Activated naive CD4-positive, alpha-beta T cell treated with anti-CD3 and anti-CD28 coated beads, Interleukin-2, amount 10 ng/mL, durations not matched to agents 7 days and 5 days (primary cell): ENCODE results near the gene LRRC9.
"Not testable (repeated sequence)": the region's sequence is repeated elsewhere in the genome, so short reads cannot be mapped to it uniquely, and the experiment has no call there.

ENCODE experiments used
- CTCF ChIA-PET: fragments of 350-600 bp; sonication (Branson Sonifier 250); formaldehyde crosslinking; loops from one replicate; lab custom pipeline; 2021; ENCODE audit warnings: antibody characterized with exemption; lab: Charles Lee
- DNase-seq: peaks from one replicate; pipeline ENCODE4 v3.0.0-alpha.2; 2020
- H3K27ac Mint-ChIP-seq: one replicate; pipeline ENCODE4 v1.8.0; 2021; ENCODE audit warnings: mild to moderate bottlenecking, moderate library complexity, mixed read lengths
- H3K27me3 Mint-ChIP-seq: one replicate; pipeline ENCODE4 v1.8.0; 2021; ENCODE audit warnings: mild to moderate bottlenecking, mixed read lengths
- H3K36me3 Mint-ChIP-seq: one replicate; pipeline ENCODE4 v1.8.0; 2021; ENCODE audit warnings: mixed read lengths
- H3K4me1 Mint-ChIP-seq: one replicate; pipeline ENCODE4 v1.8.0; 2021; ENCODE audit warnings: mixed read lengths
- H3K4me3 Mint-ChIP-seq: one replicate; pipeline ENCODE4 v1.8.0; 2021; ENCODE audit warnings: mild to moderate bottlenecking, moderate library complexity, mixed read lengths
- H3K9me3 Mint-ChIP-seq: one replicate; pipeline ENCODE4 v1.8.0; 2021; ENCODE audit warnings: mixed read lengths

The LRRC9 gene

GRCh38 chr14:59920378-59920683, 387 bp downstream of the LRRC9 start:
- CTCF ChIA-PET = no interaction called here
- Mint-ChIP-seq H3K27ac (no peak overlapping the region), H3K27me3 (peaks cover 26% of the 10 kb centered on the region), H3K9me3 (no peaks in the 10 kb centered on the region), H3K4me1 (peaks cover 9% of the 10 kb centered on the region), H3K4me3 (no peak overlapping the region), H3K36me3 (no peaks in the 10 kb centered on the region)
- DNase-seq = no peak

- CTCF ChIA-PET = no interaction called here
- no peak for DNase-seq
- no peaks in the 10 kb centered on the region for H3K4me1 Mint-ChIP-seq
- no peak overlapping the region for H3K27ac Mint-ChIP-seq
- no peaks in the 10 kb centered on the region for H3K36me3 Mint-ChIP-seq
- no peaks in the 10 kb centered on the region for H3K9me3 Mint-ChIP-seq
- no peak overlapping the region for H3K4me3 Mint-ChIP-seq
- peaks cover 6% of the 10 kb centered on the region for H3K27me3 Mint-ChIP-seq
These were observed 5.9 kb downstream of the LRRC9 start for GRCh38 chr14:59925797-59926196.

- Mint-ChIP-seq H3K36me3 (no peaks in the 10 kb centered on the region), H3K27me3 (no peaks in the 10 kb centered on the region), H3K9me3 (no peaks in the 10 kb centered on the region), H3K27ac (no peak overlapping the region), H3K4me1 (no peaks in the 10 kb centered on the region), H3K4me3 (no peak overlapping the region)
- CTCF ChIA-PET = no interaction called here
- DNase-seq = no peak
These were observed 6.6 kb downstream of the LRRC9 start for GRCh38 chr14:59926534-59926933.

GRCh38 chr14:59931237-59931636, 11.3 kb downstream of the LRRC9 start:
- H3K9me3 Mint-ChIP-seq = no peaks in the 10 kb centered on the region
- DNase-seq = no peak
- H3K27me3 Mint-ChIP-seq = no peaks in the 10 kb centered on the region
- H3K4me1 Mint-ChIP-seq = no peaks in the 10 kb centered on the region
- no peaks in the 10 kb centered on the region for H3K36me3 Mint-ChIP-seq
- no peak overlapping the region for H3K4me3 Mint-ChIP-seq
- CTCF ChIA-PET = no interaction called here
- H3K27ac Mint-ChIP-seq = no peak overlapping the region

- Mint-ChIP-seq H3K4me1 (no peaks in the 10 kb centered on the region), H3K27me3 (no peaks in the 10 kb centered on the region), H3K9me3 (no peaks in the 10 kb centered on the region), H3K36me3 (no peaks in the 10 kb centered on the region), H3K4me3 (no peak overlapping the region), H3K27ac (no peak overlapping the region)
- no peak for DNase-seq
- CTCF ChIA-PET = no interaction called here
These were observed 16.2 kb downstream of the LRRC9 start for GRCh38 chr14:59936145-59936544.

GRCh38 chr14:59939828-59940227, 19.9 kb downstream of the LRRC9 start:
- no peaks in the 10 kb centered on the region for H3K9me3 Mint-ChIP-seq
- H3K4me1 Mint-ChIP-seq = no peaks in the 10 kb centered on the region
- no peaks in the 10 kb centered on the region for H3K36me3 Mint-ChIP-seq
- H3K27ac Mint-ChIP-seq = no peak overlapping the region
- no peaks in the 10 kb centered on the region for H3K27me3 Mint-ChIP-seq
- no peak overlapping the region for H3K4me3 Mint-ChIP-seq
- CTCF ChIA-PET = no interaction called here
- no peak for DNase-seq

GRCh38 chr14:59942296-59942862, 22.4 kb downstream of the LRRC9 start:
- H3K4me1 Mint-ChIP-seq, DNase-seq, H3K27me3 Mint-ChIP-seq, CTCF ChIA-PET, H3K9me3 Mint-ChIP-seq, H3K4me3 Mint-ChIP-seq, H3K27ac Mint-ChIP-seq, H3K36me3 Mint-ChIP-seq: not testable (repeated sequence)

- no peaks in the 10 kb centered on the region for H3K36me3 Mint-ChIP-seq
- no peak overlapping the region for H3K27ac Mint-ChIP-seq
- CTCF ChIA-PET = interaction anchor here (1.0 to 1.8 kb wide), 2 partner anchors 20 to 240 kb away, joined by 4 to 11 read pairs; no protein-coding TSS in a partner anchor
- H3K4me3 Mint-ChIP-seq = no peak overlapping the region
- H3K27me3 Mint-ChIP-seq = no peaks in the 10 kb centered on the region
- DNase-seq = no peak
- H3K9me3 Mint-ChIP-seq = no peaks in the 10 kb centered on the region
- H3K4me1 Mint-ChIP-seq = no peaks in the 10 kb centered on the region
These were observed 25.0 kb downstream of the LRRC9 start for GRCh38 chr14:59944909-59945308.

- H3K27ac Mint-ChIP-seq, CTCF ChIA-PET: not testable (repeated sequence)
These were observed 32.2 kb downstream of the LRRC9 start for GRCh38 chr14:59952141-59952540.

GRCh38 chr14:59957890-59958289, 37.9 kb downstream of the LRRC9 start:
- DNase-seq, H3K36me3 Mint-ChIP-seq, H3K9me3 Mint-ChIP-seq, H3K4me1 Mint-ChIP-seq, H3K4me3 Mint-ChIP-seq, H3K27me3 Mint-ChIP-seq, H3K27ac Mint-ChIP-seq: not testable (repeated sequence)
- CTCF ChIA-PET = interaction anchor here (0.7 to 1.2 kb wide), 2 partner anchors 217 to 226 kb away, joined by 3 read pairs; no protein-coding TSS in a partner anchor

More at GRCh38 chr14:59952141-59952540, 32.2 kb downstream of the LRRC9 start:
- not testable (repeated sequence) for H3K4me1 Mint-ChIP-seq, H3K36me3 Mint-ChIP-seq, H3K4me3 Mint-ChIP-seq, DNase-seq, H3K27me3 Mint-ChIP-seq, H3K9me3 Mint-ChIP-seq

GRCh38 chr14:59959668-59960067, 39.7 kb downstream of the LRRC9 start:
- no peaks in the 10 kb centered on the region for H3K36me3 Mint-ChIP-seq
- no peak for DNase-seq
- H3K4me3 Mint-ChIP-seq = no peak overlapping the region
- H3K27me3 Mint-ChIP-seq = peaks cover 9% of the 10 kb centered on the region
- H3K27ac Mint-ChIP-seq = no peak overlapping the region
- H3K9me3 Mint-ChIP-seq = no peaks in the 10 kb centered on the region
- H3K4me1 Mint-ChIP-seq = peaks cover under 1% of the 10 kb centered on the region
- CTCF ChIA-PET = no interaction called here

GRCh38 chr14:59961518-59962062, 41.6 kb downstream of the LRRC9 start:
- CTCF ChIA-PET = interaction anchor here (0.6 to 7.1 kb wide), 3 partner anchors 9 to 222 kb away, joined by 3 to 124 read pairs (median 3); no protein-coding TSS in a partner anchor

GRCh38 chr14:59964251-59965007, 44.5 kb downstream of the LRRC9 start:
- Mint-ChIP-seq H3K27ac (no peak overlapping the region), H3K27me3 (no peaks in the 10 kb centered on the region), H3K4me3 (no peak overlapping the region), H3K9me3 (no peaks in the 10 kb centered on the region), H3K36me3 (no peaks in the 10 kb centered on the region), H3K4me1 (peaks cover 10% of the 10 kb centered on the region)
- CTCF ChIA-PET = interaction anchor here (0.6 to 7.1 kb wide), 19 partner anchors 10 to 332 kb away, joined by 3 to 124 read pairs (median 4); partner anchors contain the start of genes DHRS7 and PCNX4
- DNase-seq = no peak

More at GRCh38 chr14:59961518-59962062, 41.6 kb downstream of the LRRC9 start:
- Mint-ChIP-seq H3K4me3 (no peak overlapping the region), H3K9me3 (no peaks in the 10 kb centered on the region), H3K36me3 (no peaks in the 10 kb centered on the region), H3K4me1 (peaks cover 10% of the 10 kb centered on the region), H3K27ac (no peak overlapping the region), H3K27me3 (peaks cover 9% of the 10 kb centered on the region)
- no peak for DNase-seq

- no peaks in the 10 kb centered on the region for H3K9me3 Mint-ChIP-seq
- no peaks in the 10 kb centered on the region for H3K27me3 Mint-ChIP-seq
- CTCF ChIA-PET = interaction anchor here (0.9 kb wide), 1 partner anchor 11 kb away, joined by 3 read pairs; no protein-coding TSS in a partner anchor
- no peak overlapping the region for H3K4me3 Mint-ChIP-seq
- no peak overlapping the region for H3K27ac Mint-ChIP-seq
- no peak for DNase-seq
- peaks cover 10% of the 10 kb centered on the region for H3K4me1 Mint-ChIP-seq
- no peaks in the 10 kb centered on the region for H3K36me3 Mint-ChIP-seq
These were observed 49.4 kb downstream of the LRRC9 start for GRCh38 chr14:59969319-59969718.

- Mint-ChIP-seq H3K27ac (no peak overlapping the region), H3K9me3 (no peaks in the 10 kb centered on the region), H3K36me3 (no peaks in the 10 kb centered on the region), H3K4me1 (no peaks in the 10 kb centered on the region), H3K27me3 (no peaks in the 10 kb centered on the region), H3K4me3 (no peak overlapping the region)
- CTCF ChIA-PET = no interaction called here
- DNase-seq = no peak
These were observed 61.6 kb downstream of the LRRC9 start for GRCh38 chr14:59981564-59981963.
